Measurements from ENCODE around the gene MED20. TPM values are rescaled to one million over a fixed set of nuclear protein-coding genes. Genes with fewer than 3 reads are reported as not detected.

Gene MED20
- total RNA-seq, 2 donors from 2014 or later: 14.8 to 15.7 TPM

- intact Hi-C loops (cut with DNase I): no loop called here
- ATAC-seq: no peak
- DNase-seq: no peak
Observed at GRCh38 chr6:41878246-41878645, 42.7 kb downstream of the MED20 start.

GRCh38 chr6:41877051-41877680 is 43.8 kb downstream of the MED20 start:
- ATAC-seq: no peak
- no peak for DNase-seq
- intact Hi-C loops (cut with DNase I): no loop called here

GRCh38 chr6:41874741-41875140 is 46.2 kb downstream of the MED20 start:
- DNase-seq: no peak
- intact Hi-C loops (cut with DNase I): no loop called here
- ATAC-seq: no peak

GRCh38 chr6:41872147-41872546 is 48.8 kb downstream of the MED20 start:
- intact Hi-C loops (cut with DNase I): no loop called here
- no peak for DNase-seq
- ATAC-seq: no peak

GRCh38 chr6:41871691-41872090 is 49.2 kb downstream of the MED20 start:
- DNase-seq (no peak), ATAC-seq (no peak)
- intact Hi-C loops (cut with DNase I): no loop called here

GRCh38 chr6:41859356-41859755 is 61.6 kb downstream of the MED20 start:
- ATAC-seq (no peak), DNase-seq (no peak)
- intact Hi-C loops (cut with DNase I): no loop called here

- intact Hi-C loops (cut with DNase I): no loop called here
- no peak for ATAC-seq
- DNase-seq: no peak
Observed at GRCh38 chr6:41858703-41859102, 62.2 kb downstream of the MED20 start.

Other genes with a start within 250 kb of the MED20 start
- gene TFEB, start 185.5 kb downstream of the MED20 start, total RNA-seq: 10 to 100 TPM; 33.3 to 34.6 TPM
- gene PGC, start 173.7 kb downstream of the MED20 start, total RNA-seq: not detected
- gene FRS3, start 141.2 kb downstream of the MED20 start, total RNA-seq: 1 to 10 TPM; 4.0 to 5.2 TPM
- 1 to 10 TPM; 2.1 to 3.1 TPM for gene PRICKLE4, start 140.4 kb downstream of the MED20 start, total RNA-seq
- gene TOMM6, start 133.4 kb downstream of the MED20 start, total RNA-seq: 100 to 1,000 TPM; 131 to 138 TPM
- 1 to 10 TPM; 1.6 to 1.7 TPM for gene USP49, start 25.8 kb downstream of the MED20 start, total RNA-seq
- gene BYSL, start 360 bp upstream of the MED20 start, total RNA-seq: 10 to 100 TPM in 1 of 2 donors, 1 to 10 TPM in 1; 8.7 to 16.5 TPM
- gene CCND3, start 20.7 kb upstream of the MED20 start, total RNA-seq: 10 to 100 TPM; 60.1 to 62.4 TPM
- gene TAF8, start 129.4 kb upstream of the MED20 start, total RNA-seq: 10 to 100 TPM; 20.5 to 25.3 TPM
- gene C6orf132, start 221.5 kb upstream of the MED20 start, total RNA-seq: 1 to 10 TPM; 1.5 to 2.6 TPM

Measured in left cardiac atrium (tissue), 4 donors.